IMR-90 (cell line): ENCODE measurements around the gene DRC7. TPM values are rescaled to one million over a fixed set of nuclear protein-coding genes. Genes with fewer than 3 reads are reported as not detected.
A peak's percentile ranks its signal among the peaks of the same experiment; 100 is the strongest.

Experiments
- ATAC-seq: fragments of 200-7000 bp; cut with Tn5 transposase; 2 replicates; pipeline ENCODE4 v1.9.1; 2020; ENCODE audit warnings: low read depth, mild to moderate bottlenecking, moderate library complexity
- BruUV-seq: library from RNA; stranded (reverse); fragments of 400-500 nt; replicated peaks from 2 replicates; lab custom pipeline; 2021; lab: Mats Ljungman, UMichigan
- CTCF ChIA-PET: fragments of 300-600 bp; formaldehyde crosslinking; extraction: SDS; loops from one replicate; lab custom pipeline; 2021; ENCODE audit warnings: antibody characterized with exemption; lab: Yijun Ruan, JAX
- POLR2A ChIA-PET: fragments of 300-600 bp; sonication (Branson Sonifier 250); formaldehyde crosslinking; loops from one replicate; lab custom pipeline; 2022; ENCODE audit warnings: antibody characterized with exemption; ENCODE audit not compliant: unreplicated experiment; lab: Charles Lee
- DNase-seq: peaks from one replicate; pipeline ENCODE4 v3.0.0; 2013
- H2AFZ ChIP-seq: replicated peaks from 2 replicates; pipeline ENCODE3; 2013; ENCODE audit warnings: low read length, mild to moderate bottlenecking; ENCODE audit not compliant: poor library complexity
- H2AK5ac ChIP-seq: 2 replicates; pipeline ENCODE4 v1.6.1; 2013; ENCODE audit warnings: low read depth, low read length, inconsistent platforms
- H2AK9ac ChIP-seq: replicated peaks from 2 replicates; pipeline ENCODE3; 2013; ENCODE audit warnings: mild to moderate bottlenecking, low read depth, low read length, moderate library complexity; ENCODE audit not compliant: poor library complexity
- H2BK120ac ChIP-seq: 2 replicates; pipeline ENCODE4 v1.6.1; 2013; ENCODE audit warnings: low read depth, low read length, inconsistent platforms
- H2BK15ac ChIP-seq: 3 replicates; pipeline ENCODE4 v1.6.1; 2013; ENCODE audit warnings: low read depth, low read length, inconsistent platforms
- H2BK20ac ChIP-seq: 2 replicates; pipeline ENCODE4 v1.6.1; 2013; ENCODE audit warnings: low read depth, mild to moderate bottlenecking, inconsistent platforms, low read length, moderate library complexity
- H2BK5ac ChIP-seq: 2 replicates; pipeline ENCODE4 v1.6.1; 2013; ENCODE audit warnings: mild to moderate bottlenecking, low read depth, low read length, inconsistent platforms; ENCODE audit not compliant: poor library complexity, severe bottlenecking
- H3K14ac ChIP-seq: replicated peaks from 2 replicates; pipeline ENCODE4 v1.6.1; 2013; ENCODE audit warnings: low read depth, low read length, inconsistent platforms
- H3K18ac ChIP-seq: 2 replicates; pipeline ENCODE4 v1.6.1; 2013; ENCODE audit warnings: low read depth, low read length, control low read depth
- H3K23ac ChIP-seq: 2 replicates; pipeline ENCODE4 v1.6.1; 2013; ENCODE audit warnings: low read depth, low read length, inconsistent platforms
- H3K27ac ChIP-seq: 2 replicates; pipeline ENCODE4 v1.5.1; 2013; ENCODE audit warnings: mild to moderate bottlenecking, control low read depth, low read length; ENCODE audit not compliant: insufficient read depth
- H3K27me3 ChIP-seq: 2 replicates; pipeline ENCODE4 v1.6.1; 2013; ENCODE audit warnings: low read length; ENCODE audit not compliant: control insufficient read depth, insufficient read depth
- H3K36me3 ChIP-seq: 2 replicates; pipeline ENCODE4 v1.6.1; 2013; ENCODE audit warnings: low read length, mixed read lengths; ENCODE audit not compliant: control insufficient read depth, insufficient read depth
- H3K4ac ChIP-seq: 2 replicates; pipeline ENCODE4 v1.6.1; 2013; ENCODE audit warnings: low read depth, low read length, inconsistent platforms
- H3K4me1 ChIP-seq: 2 replicates; pipeline ENCODE4 v1.6.1; 2013; ENCODE audit warnings: low read length, mixed read lengths; ENCODE audit not compliant: control insufficient read depth, insufficient read depth
- H3K4me2 ChIP-seq: 2 replicates; pipeline ENCODE4 v1.6.1; 2013; ENCODE audit warnings: low read depth, mild to moderate bottlenecking, control low read depth, low read length, moderate library complexity
- H3K4me3 ChIP-seq: 2 replicates; pipeline ENCODE4 v1.5.1; 2013; ENCODE audit warnings: low read depth, mild to moderate bottlenecking, control low read depth, low read length, moderate library complexity; ENCODE audit not compliant: insufficient read depth
- H3K56ac ChIP-seq: 2 replicates; pipeline ENCODE4 v1.6.1; 2013; ENCODE audit warnings: low read length, inconsistent platforms; ENCODE audit not compliant: insufficient read depth; ENCODE audit errors: extremely low read depth
- H3K79me1 ChIP-seq, 2 experiments: 2 replicates each; pipeline ENCODE4 v1.6.1; 2013; ENCODE audit warnings: low read length in 2 of 2, inconsistent platforms in 1 of 2, low read depth in 1 of 2
- H3K9ac ChIP-seq: 2 replicates; pipeline ENCODE4 v1.6.1; 2013; ENCODE audit warnings: low read depth, low read length, control low read depth
- H3K9me1 ChIP-seq: 2 replicates; pipeline ENCODE4 v1.6.1; 2013; ENCODE audit warnings: low read length, inconsistent platforms; ENCODE audit not compliant: insufficient read depth
- H3K9me3 ChIP-seq: 2 replicates; pipeline ENCODE4 v1.6.1; 2013; ENCODE audit warnings: low read length; ENCODE audit not compliant: control insufficient read depth, insufficient read depth
- H4K20me1 ChIP-seq: 2 replicates; pipeline ENCODE4 v1.6.1; 2013; ENCODE audit warnings: low read length, inconsistent platforms; ENCODE audit not compliant: insufficient read depth
- H4K5ac ChIP-seq: 2 replicates; pipeline ENCODE4 v1.6.1; 2013; ENCODE audit warnings: mild to moderate bottlenecking, low read depth, low read length, control low read depth
- H4K8ac ChIP-seq, 2 experiments: 2 replicates each; pipeline ENCODE4 v1.6.1; 2013; ENCODE audit warnings: low read depth in 2 of 2, low read length in 2 of 2, control low read depth in 1 of 2, inconsistent platforms in 1 of 2
- H4K91ac ChIP-seq: 2 replicates; pipeline ENCODE4 v1.6.1; 2013; ENCODE audit warnings: low read depth, low read length, inconsistent platforms; ENCODE audit not compliant: insufficient read depth
- BHLHE40 ChIP-seq: fragments of 150-350 bp; IDR thresholded peaks from 2 replicates; pipeline ENCODE4 v1.6.1; 2016; ENCODE audit warnings: mild to moderate bottlenecking, low read depth, low read length
- CEBPB ChIP-seq: IDR thresholded peaks from 2 replicates; pipeline ENCODE4 v1.6.1; 2012; ENCODE audit warnings: low read depth, low read length, improper control_type of control experiment
- CHD1 ChIP-seq: IDR thresholded peaks from 2 replicates; pipeline ENCODE4 v1.6.1; 2012; ENCODE audit warnings: low read depth, low read length, improper control_type of control experiment
- CTCF ChIP-seq: conservative IDR thresholded peaks from 2 replicates; pipeline ENCODE4 v1.5.1; 2012; ENCODE audit warnings: mild to moderate bottlenecking, low read depth, low read length, improper control_type of control experiment
- ELK1 ChIP-seq: fragments of 150-350 bp; IDR thresholded peaks from 2 replicates; pipeline ENCODE4 v1.6.1; 2016; ENCODE audit warnings: low read depth, mild to moderate bottlenecking, low read length, moderate library complexity, borderline replicate concordance
- FOS ChIP-seq: fragments of 150-350 bp; IDR thresholded peaks from 2 replicates; pipeline ENCODE4 v1.6.1; 2016; ENCODE audit warnings: low read depth, low read length
- MAZ ChIP-seq: IDR thresholded peaks from 2 replicates; pipeline ENCODE4 v1.6.1; 2012; ENCODE audit warnings: low read depth, mild to moderate bottlenecking, low read length, improper control_type of control experiment, moderate library complexity, borderline replicate concordance
- POLR2A ChIP-seq: IDR thresholded peaks from 2 replicates; pipeline ENCODE4 v1.6.1; 2012; ENCODE audit warnings: mild to moderate bottlenecking, low read depth, low read length
- RAD21 ChIP-seq: IDR thresholded peaks from 2 replicates; pipeline ENCODE4 v1.6.1; 2012; ENCODE audit warnings: low read length, improper control_type of control experiment
- WGBS, 2 experiments: methylation state at CpG; one replicate each; pipeline versions ENCODE4 v1.1.5 to v1.1.7; 2013; ENCODE audit warnings: missing lambda C conversion rate in 2 of 2; ENCODE audit not compliant: insufficient read length in 1 of 2; ENCODE audit errors: extremely low coverage in 2 of 2; 5-methylcytosine and 5-hydroxymethylcytosine counted together
- dilution Hi-C: fragments of 300-500 bp; cut with HindIII; formaldehyde crosslinking; loops from one replicate; pipeline ENCODE4 v1.14.3; 2018; ENCODE audit warnings: low sequenced_read_pairs; ENCODE audit not compliant: unreplicated experiment
- in situ Hi-C: fragments of 300-500 bp; cut with MboI; formaldehyde crosslinking; loops from 3 replicates; pipeline ENCODE4 v1.14.3; 2019; ENCODE audit warnings: low sequenced_read_pairs, inconsistent platforms, mixed read lengths
- intact Hi-C: fragments of 100-400 bp; cut with micrococcal nuclease; formaldehyde crosslinking; loops from 2 replicates; pipeline ENCODE4 v1.10.0; 2022
- polyA plus RNA-seq, 3 experiments: library from polyadenylated mRNA; depleted of rRNA; stranded (reverse); fragments of >200 nt; gene quantifications; 2 replicates each; pipeline ENCODE4 v1.2.3, GENCODE V29; 2012; ENCODE audit warnings: low replicate concordance in 1 of 3
- total RNA-seq: library from RNA; depleted of rRNA; stranded (reverse); fragments of >200 nt; gene quantifications from 2 replicates; pipeline ENCODE4 v1.2.3, GENCODE V29; 2012

Gene DRC7
- total and polyA plus RNA-seq, 2 of the 4 experiments (the other 2 are of a cell fraction): not detected

- ATAC-seq (no peak), DNase-seq (no peak)
- Histone ChIP-seq H2AK9ac (no peak overlapping the region), H2BK20ac (no peak overlapping the region), H3K36me3 (no peaks in the 10 kb centered on the region), H3K18ac (no peak overlapping the region), H2BK5ac (no peak overlapping the region), H3K4me1 (no peaks in the 10 kb centered on the region), H4K91ac (no peak overlapping the region), H3K9me1 (no peaks in the 10 kb centered on the region), H4K5ac (no peak overlapping the region), H3K56ac (no peak overlapping the region), H4K8ac (no peak overlapping the region), H3K14ac (no peak overlapping the region), H3K4me3 (no peak overlapping the region), H3K79me1 (no peaks in the 10 kb centered on the region), H3K23ac (no peak overlapping the region), H3K4me2 (no peak overlapping the region), H3K27ac (no peak overlapping the region), H2AK5ac (no peak overlapping the region), H2BK120ac (no peak overlapping the region), H4K20me1 (no peaks in the 10 kb centered on the region), H3K9ac (no peak overlapping the region), H3K4ac (no peak overlapping the region), H2AFZ (peak overlapping the region; percentile 8), H2BK15ac (no peak overlapping the region), H3K9me3 (no peaks in the 10 kb centered on the region), H3K27me3 (peaks cover 74% of the 10 kb centered on the region)
- ChIA-PET CTCF (interaction anchor here (0.6 kb wide), 1 partner anchor 18 kb away, joined by 3 read pairs; no protein-coding TSS in a partner anchor), POLR2A (no interaction called here)
- no peak for TF ChIP-seq BHLHE40
- TF ChIP-seq CEBPB: no peak
- no peak for TF ChIP-seq RAD21
- TF ChIP-seq CTCF: no peak
- no peak for TF ChIP-seq MAZ
- TF ChIP-seq CHD1: no peak
- TF ChIP-seq ELK1: no peak
- TF ChIP-seq FOS: no peak
- TF ChIP-seq POLR2A: no peak
- BruUV-seq: no TSS peak
- intact Hi-C loops (no loop called here), in situ Hi-C loops (no loop called here), dilution Hi-C loops (no loop called here)
- 10% methylated on average over 3 of the region's 15 CpGs; no CpG with 5 or more reads in 1 of the 2 experiments for WGBS, 2 experiments
These were observed 5.4 kb upstream of the DRC7 start for GRCh38 chr16:57688987-57689761.
